Ovary (tissue), 3 donors: ENCODE data around the gene TMEM115.

Experiments used
- EP300 ChIP-seq: sonication (generic); formaldehyde crosslinking; IDR thresholded peaks from one replicate; pipeline ENCODE4 v1.6.1; 2017; ENCODE audit warnings: antibody characterized with exemption
- POLR2A ChIP-seq: fragments of 450-650 bp; IDR thresholded peaks from one replicate; pipeline ENCODE4 v1.6.1; 2017; ENCODE audit warnings: antibody characterized with exemption, mild to moderate bottlenecking, moderate library complexity
- TF ChIP-seq, protein P1 (sequence below), 3 donors: fragments of 450-650 bp in 2 of 3; fragments of 200-600 bp in 1 of 3; IDR thresholded peaks; one replicate each; pipeline versions ENCODE4 v1.5.1 to v1.8.0; 2016 to 2022; ENCODE audit warnings: antibody characterized with exemption in 3 of 3, mild to moderate bottlenecking in 1 of 3
- donor health status: DM: no; HTN: no; CAD: no.

DNA sequence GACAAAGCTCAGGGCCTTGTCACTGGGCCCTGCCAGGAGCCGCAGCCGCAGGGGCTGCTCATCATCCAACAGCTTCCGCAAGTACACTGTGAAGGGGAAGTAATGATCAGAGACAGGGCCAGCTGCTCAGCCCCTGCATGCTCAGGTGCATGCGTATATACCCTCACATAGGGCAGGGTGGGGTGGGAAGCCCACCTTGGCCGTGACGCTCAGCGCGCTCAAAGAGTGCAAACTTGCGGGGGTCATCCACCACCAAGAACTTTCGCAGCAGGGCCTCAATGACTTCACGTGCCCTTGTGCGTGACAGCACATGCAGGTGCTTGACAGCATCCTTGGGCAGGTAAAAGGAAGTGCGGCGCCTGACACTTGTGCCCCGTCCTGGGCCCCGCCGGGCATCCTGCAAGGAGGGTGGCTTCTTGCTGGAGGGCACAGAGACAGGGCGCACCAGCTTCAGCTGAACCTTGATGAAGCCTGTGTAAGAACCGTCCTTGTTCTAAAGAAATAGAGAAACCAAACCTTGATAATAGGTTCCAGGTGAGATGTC is 27.9 kb downstream of the TMEM115 start:
- TF ChIP-seq, protein P1, sequence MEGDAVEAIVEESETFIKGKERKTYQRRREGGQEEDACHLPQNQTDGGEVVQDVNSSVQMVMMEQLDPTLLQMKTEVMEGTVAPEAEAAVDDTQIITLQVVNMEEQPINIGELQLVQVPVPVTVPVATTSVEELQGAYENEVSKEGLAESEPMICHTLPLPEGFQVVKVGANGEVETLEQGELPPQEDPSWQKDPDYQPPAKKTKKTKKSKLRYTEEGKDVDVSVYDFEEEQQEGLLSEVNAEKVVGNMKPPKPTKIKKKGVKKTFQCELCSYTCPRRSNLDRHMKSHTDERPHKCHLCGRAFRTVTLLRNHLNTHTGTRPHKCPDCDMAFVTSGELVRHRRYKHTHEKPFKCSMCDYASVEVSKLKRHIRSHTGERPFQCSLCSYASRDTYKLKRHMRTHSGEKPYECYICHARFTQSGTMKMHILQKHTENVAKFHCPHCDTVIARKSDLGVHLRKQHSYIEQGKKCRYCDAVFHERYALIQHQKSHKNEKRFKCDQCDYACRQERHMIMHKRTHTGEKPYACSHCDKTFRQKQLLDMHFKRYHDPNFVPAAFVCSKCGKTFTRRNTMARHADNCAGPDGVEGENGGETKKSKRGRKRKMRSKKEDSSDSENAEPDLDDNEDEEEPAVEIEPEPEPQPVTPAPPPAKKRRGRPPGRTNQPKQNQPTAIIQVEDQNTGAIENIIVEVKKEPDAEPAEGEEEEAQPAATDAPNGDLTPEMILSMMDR (IDR thresholded peaks at IDR 0.05), result no peak
- TF ChIP-seq EP300, result no peak
- TF ChIP-seq POLR2A, result no peak
